SKM-1 (cell line): ENCODE measurements around the gene OR2T2.
"Not testable (repeated sequence)": the region's sequence is repeated elsewhere in the genome, so short reads cannot be mapped to it uniquely, and the experiment has no call there.

Experiments used
- DNase-seq: peaks from one replicate; lab custom pipeline; 2025; ENCODE audit not compliant: unreplicated experiment; lab: John Stamatoyannopoulos, UW

OR2T2 gene, protein sequence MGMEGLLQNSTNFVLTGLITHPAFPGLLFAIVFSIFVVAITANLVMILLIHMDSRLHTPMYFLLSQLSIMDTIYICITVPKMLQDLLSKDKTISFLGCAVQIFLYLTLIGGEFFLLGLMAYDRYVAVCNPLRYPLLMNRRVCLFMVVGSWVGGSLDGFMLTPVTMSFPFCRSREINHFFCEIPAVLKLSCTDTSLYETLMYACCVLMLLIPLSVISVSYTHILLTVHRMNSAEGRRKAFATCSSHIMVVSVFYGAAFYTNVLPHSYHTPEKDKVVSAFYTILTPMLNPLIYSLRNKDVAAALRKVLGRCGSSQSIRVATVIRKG

DNA sequence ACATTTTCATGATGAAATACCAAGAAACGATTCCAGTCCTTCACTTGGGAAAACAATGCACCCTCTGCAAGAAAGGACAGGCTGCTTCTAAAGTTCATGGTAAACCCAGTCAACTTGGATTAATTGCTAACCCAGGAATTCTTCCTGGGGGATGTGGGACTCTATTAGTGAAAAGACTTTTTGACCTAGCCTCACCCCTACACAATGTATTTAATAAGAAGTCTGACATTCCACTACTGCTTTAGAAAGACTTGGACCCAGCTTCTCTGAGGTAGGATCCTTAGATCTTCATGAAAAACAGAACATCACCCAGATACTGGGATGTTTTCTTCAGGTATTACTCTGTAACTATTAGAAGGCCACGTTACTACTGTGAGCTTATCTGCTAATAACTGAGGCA lies at the start of gene OR2T2:
Gene OR2T2 (plus strand): TSS at position 239 of the 400 bp plus-strand sequence. CDS start 7,161 bp downstream, outside the sequence.
- DNase-seq, result not testable (repeated sequence)

DNA sequence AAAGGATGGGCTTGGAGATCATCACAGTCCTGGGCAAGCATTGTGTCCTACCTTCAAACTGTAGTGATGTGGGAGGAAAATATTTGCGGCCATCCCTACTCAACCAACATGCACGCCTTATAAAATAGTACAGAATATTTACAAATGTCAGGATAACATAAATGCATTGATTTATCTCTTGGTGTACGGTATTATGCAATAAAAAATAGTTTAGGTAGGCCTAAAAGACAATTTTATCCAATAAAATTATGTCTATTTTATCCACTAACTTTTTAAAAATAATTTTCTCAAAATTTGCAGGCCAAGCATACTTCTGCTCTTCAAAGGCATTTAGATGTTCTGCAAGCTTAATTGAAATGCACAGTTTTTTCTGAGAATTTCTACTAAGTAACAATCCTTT lies 42.7 kb upstream of the OR2T2 start, which contains the start of gene OR2T1:
Gene OR2T1 (plus strand): TSS at position 301 of the 400 bp plus-strand sequence. CDS start 3,100 bp downstream, outside the sequence.
- DNase-seq, result no peak

DNA sequence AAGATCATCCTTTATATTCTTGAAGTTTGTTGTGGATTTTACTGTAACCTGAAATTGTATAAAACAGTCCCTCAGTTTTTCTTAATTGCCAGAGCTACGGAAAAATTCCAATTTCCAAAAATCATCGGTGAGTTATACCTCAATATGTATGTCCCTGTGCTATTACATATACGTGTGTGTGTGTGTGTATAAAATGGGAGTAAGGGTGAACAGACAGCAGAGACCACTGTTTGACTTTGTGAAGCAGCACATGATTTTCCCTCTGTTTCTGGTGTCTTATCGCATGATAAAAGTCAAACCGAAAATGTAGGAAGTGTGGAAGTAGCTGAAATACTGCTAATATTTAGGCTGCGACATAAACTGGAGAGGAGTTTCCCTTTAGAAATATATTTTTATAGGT lies 41.4 kb upstream of the OR2T2 start:
- DNase-seq, result peak; percentile 58

DNA sequence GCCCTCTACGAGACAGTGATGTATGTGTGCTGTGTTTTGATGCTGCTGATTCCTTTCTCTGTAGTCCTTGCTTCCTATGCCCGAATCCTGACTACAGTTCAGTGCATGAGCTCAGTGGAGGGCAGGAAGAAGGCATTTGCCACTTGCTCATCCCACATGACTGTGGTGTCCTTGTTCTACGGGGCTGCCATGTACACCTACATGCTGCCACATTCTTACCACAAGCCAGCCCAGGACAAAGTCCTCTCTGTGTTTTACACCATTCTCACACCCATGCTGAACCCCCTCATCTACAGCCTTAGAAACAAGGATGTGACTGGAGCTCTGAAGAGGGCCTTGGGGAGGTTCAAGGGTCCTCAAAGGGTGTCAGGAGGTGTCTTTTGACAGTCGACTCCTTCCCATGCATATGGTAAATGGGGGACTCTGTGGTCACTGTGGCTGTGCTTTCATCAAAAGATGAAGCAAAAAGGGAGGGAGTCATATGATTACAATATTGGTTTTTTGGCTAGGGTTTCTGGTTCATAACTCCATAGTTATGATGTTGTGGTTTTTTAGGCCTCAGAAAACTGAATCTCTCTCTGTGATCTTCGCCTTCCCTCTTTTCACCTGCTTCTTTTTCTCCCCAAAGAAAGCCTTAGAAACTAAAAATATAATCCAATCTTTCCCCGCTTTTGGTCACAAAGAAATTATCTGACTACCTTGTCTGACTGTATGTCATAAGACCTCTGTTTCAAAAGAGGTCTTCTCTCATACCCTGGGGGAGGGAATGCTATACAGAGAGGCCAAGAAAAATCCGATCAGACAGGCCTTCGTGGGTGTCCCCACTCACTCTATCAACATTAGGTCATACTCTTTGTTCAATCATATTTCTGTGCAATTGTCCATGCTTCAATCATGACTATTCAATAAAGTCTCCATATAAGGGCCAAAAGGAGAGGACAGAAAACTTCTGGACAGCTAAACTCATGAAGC lies 38.4 kb upstream of the OR2T2 start:
- DNase-seq, result no peak

DNA sequence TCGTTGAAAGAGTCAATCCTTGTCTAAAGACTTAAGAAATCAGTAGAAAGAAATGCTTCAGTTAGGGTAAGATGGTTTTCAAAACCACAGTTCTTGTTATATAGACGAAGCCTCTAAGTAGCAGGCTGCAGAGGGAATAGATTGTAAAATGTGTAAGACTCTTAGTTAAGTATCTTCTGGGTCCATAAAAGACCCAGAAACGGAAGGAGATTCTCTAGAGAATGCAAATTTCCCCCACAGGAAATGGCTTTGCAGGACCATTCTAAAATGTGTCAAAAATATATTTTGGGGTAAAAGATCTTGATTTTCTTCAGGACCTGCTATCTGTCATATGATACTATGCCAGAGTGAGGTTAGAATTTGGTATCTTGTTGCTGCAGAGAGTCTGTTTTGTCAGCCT lies 29.2 kb upstream of the OR2T2 start:
- DNase-seq, result no peak

DNA sequence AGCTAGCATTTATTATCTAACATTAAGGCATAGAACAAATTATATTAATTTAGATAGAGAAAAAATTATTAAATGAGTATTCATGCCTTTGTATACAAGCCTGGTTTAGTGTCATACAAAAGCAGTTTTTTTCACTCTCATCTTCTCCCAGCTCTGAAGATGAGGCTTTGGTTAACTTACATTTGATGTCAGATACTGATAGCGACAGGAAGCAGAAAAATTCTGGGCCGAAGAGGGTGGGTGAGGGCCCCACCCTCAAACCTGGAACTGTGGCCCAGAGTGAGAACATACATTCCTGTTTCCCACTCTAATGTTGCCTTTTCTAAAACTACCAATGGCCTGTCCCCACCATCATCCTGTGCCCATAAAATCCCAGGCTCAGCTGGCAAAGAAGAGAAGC lies 27.6 kb upstream of the OR2T2 start:
- DNase-seq, result no peak

DNA sequence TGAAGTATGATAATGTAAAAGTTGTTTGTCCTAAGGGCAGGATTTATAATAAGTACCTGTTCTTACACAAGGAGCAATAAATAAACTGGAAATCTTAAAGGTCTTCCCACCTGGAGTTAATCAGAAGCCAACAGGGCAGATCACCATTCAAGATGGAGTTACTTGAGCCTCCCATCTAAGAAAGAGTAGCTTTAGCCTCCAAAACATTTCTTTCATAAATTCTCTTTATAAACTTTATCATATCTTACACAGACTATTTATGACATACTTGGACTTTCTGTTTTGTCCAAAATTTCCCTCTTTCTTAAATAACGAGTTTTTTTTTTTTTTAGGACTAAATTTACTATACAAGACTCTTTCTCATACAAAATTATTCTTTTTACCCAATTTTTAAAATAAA lies 24.1 kb upstream of the OR2T2 start:
- no peak for DNase-seq

DNA sequence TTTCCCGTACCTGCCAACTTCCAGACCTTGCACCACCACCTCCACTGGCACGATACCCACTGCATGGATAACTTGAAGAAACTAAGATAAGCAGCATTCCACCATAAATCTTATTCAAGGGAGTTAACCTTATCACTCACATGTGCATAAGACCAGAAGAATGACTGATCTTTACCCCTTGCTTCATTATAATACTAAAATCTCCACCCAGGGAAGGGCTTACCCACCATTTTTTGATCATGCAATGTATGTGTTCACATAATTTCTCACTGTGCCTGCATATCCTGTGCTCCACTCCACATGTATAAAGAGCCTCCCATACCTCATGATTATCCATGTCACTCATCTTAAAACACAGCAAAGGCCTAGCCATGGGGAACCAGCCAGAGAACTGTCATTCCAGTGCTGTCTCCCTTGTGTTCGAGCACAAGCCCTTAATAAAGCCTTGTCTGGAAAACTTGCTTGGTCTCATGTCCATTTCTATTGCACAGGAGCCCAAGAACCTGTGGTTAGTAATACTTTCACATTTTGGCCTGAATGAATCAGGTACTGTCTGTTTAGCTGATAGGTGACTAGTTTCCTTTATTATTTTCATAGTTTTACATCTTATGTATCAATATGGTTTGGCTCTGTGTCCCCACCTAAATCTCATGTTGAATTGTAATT lies 17.8 kb upstream of the OR2T2 start:
- not testable (repeated sequence) for DNase-seq

DNA sequence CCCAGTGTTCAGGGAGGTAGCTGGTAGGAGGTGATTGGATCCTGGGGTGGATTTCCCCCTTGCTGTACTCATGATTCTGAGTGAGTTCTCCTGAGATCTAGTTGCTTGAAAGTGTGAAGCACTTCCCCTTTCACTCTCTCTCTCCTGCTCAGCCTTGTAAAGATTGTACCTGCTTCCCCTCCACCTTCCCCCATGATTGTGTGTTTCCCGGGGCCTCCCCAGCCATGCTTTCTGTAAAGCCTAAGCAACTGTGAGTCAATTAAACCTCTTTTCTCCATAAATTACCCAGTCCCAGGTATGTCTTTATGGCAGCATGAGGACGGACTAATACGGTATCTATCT lies 17.3 kb upstream of the OR2T2 start:
- not testable (repeated sequence) for DNase-seq

DNA sequence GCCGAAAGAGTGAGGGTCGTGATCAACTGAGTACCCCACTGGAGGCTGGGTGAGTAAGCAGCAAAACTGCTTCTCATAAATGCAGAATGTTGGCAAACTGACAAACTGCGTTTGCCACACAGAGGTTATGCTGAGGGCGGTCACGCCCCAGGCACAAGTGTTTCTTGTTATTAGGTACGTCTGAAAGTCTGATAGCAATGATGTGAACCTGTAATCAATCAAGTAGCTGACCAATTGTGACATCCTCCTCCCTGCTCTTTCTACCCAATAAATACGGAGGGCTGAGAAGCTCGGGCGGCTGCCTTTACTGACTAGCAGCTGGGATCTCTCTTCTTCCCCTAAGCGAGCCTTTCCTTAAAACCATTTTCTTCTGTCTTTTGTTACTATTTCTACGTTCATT lies 13.8 kb upstream of the OR2T2 start:
- DNase-seq, result not testable (repeated sequence)

DNA sequence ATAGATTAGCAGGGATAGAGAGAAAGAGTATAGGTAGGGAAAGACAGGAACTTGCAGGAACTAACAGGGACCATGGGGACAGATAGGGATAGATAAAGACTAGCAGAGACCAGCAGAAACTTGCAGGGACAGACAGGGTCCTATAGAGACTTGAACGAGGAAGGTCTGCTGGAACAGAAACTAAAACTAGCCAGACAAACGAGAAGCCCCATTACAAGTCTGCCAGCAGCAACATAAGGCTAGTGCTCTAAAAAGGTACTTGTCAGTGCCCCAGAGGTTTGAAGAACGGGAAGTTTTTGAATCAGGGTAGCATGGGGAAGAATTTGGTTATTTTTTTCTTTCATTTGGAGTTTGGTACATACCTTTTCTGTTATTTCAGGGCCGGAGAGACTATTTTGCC lies 13.2 kb upstream of the OR2T2 start:
- not testable (repeated sequence) for DNase-seq

DNA sequence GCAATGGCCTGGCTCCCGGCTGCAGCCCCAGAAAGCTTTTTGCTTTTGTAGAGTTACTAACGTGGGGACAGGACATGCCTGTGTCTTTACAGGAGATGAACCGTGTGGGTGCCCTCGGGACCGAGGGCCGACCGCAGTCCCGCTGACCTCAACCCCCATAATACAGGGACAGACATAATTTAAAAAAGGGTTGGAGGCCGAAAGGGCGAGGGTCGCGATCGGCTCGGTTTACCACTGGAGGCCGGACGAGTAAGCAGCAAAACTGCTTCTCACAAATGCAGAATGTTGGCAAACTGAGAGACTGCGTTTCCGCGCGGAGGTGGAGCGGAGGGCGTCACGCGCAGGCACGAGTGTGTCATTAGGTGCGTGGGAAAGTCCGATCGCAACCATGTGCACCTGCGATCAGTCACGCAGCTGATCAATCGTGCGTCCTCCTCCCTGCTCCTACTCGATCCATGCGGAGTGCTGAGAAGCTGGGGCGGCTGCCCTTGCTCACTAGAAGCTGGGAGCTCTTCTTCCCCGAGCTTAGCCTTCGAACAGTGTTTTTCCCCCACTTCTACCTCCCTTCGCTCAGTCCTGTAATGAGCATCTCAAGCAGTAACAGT lies 11.5 kb upstream of the OR2T2 start:
- DNase-seq, result not testable (repeated sequence)

DNA sequence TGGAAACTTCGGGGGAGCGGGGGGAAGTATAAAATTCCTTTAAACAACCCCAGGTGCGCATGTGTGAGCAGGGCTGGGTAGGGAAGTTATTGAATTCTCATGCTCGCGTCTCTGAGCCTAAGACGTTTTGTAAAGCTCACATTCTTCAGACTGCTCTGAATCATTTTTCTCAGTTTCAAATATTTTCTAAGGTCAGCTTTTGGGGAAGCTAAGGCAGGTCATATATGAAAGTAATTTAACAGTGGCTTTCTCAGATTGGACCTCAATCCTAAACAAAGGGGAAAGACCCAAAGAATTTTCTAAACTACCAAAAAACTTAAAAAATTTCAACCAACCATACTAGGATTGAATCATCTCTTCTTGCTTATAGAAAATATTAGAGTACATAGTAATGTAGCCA lies 10.5 kb upstream of the OR2T2 start:
- DNase-seq, result not testable (repeated sequence)

DNA sequence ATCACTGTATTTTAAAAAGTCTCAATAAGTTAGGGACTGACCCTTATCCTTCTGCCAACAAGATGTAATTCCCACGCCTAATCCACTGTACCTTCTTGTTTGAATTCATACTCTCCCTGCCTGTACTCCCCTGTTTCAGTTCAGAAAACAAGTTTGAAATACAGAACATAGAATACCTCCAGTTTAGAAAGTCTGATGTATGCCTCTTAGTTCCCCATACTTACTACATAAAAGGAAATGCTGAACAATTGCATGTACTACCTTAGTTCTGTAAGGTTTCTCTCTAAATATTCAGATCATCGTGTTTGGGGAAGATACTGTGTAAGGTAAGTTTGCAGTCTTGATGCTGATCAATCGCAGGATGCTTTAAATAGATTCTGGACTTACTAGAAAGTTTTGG lies 9.1 kb upstream of the OR2T2 start:
- DNase-seq, result not testable (repeated sequence)

DNA sequence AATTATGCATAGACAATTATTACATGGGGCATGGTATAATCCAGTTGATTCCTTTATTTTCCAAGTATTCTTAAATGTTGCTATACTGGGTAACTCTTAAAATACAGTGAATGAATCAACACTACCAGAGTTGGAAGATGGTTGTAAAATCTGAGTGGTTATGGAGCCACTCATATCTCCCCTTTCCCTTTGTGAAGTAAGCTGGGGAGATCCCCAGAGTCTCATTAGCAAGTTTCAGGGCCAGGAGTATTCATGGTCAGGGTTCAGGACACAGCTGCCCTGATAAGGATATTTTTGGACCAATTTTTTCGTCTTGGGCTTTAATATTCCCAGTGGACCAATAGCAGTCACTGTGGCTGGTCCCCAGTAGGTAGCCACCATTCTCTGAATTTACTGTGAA lies 6.8 kb upstream of the OR2T2 start:
- not testable (repeated sequence) for DNase-seq

DNA sequence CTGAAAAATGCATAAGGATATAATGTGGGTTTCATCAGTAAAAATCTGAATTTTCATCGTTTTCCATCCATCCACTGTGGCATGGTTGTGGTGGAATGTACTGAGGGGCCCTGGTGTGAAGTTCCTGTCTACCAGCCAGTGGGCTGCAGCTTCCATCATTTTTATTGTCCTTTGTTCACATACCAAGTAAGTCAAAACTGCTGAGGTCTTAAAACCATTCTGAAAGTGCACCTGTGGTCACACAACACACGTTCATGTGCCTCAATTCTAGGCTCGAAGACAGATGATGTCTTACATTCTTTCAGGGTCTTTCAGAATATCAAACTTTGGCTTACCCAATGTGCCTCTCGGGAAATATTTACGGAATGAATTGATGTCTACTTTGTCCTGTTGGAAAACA lies 6.2 kb upstream of the OR2T2 start:
- DNase-seq, result not testable (repeated sequence)

DNA sequence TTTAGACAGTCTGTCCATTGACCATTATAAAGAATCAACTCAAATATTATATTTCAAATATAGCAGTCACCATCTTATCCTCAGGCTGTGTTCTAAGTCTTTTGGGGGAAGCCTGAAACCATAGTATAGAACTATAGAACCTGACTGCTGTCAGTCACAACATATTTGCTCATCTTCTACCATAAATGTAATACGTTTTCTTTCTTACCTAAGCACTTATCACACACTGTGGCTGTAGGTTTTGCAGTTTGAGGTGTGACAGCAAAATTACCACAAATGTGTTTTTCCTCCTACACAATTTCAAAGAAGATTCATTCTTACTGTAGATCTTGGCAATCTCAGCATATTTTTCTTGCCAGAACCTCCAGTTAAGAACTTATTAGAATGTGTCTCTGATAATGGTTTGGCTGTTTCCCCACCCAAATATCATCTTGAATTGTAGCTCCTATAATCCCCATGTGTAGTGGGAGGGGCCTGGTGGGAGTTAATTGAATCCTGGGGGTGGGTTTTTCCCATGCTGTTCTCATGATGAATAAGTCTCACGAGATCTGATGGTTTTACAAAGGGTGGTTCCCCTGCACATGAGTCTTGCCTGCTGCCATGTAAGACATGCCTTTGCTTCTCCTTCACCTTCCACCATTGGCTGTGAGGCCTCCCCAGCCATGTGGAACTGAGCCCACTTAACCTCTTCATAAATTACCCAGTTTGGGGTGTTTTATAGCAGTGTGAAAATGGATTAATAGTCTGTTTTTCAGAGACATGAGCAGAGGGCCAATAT lies 2.7 kb upstream of the OR2T2 start:
- not testable (repeated sequence) for DNase-seq

DNA sequence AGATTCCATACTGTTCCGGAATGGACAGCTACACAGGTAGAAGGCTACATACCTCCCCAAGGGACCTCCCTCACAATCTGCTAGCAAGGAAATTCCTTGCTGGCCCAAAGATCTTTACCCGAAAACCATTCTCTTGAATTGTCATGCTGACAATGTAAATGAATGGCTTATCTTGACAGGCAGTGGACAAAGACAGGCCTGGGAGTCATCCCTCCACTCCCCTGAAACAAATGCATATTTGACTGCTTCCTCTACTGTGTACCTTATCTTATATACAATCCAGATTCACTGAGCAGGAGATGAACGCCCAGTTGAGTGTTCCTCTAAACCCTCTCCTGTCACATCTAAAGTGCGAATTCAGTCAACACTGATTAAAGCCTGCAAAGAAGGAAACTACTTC lies 834 bp upstream of the OR2T2 start:
- DNase-seq, result not testable (repeated sequence)

DNA sequence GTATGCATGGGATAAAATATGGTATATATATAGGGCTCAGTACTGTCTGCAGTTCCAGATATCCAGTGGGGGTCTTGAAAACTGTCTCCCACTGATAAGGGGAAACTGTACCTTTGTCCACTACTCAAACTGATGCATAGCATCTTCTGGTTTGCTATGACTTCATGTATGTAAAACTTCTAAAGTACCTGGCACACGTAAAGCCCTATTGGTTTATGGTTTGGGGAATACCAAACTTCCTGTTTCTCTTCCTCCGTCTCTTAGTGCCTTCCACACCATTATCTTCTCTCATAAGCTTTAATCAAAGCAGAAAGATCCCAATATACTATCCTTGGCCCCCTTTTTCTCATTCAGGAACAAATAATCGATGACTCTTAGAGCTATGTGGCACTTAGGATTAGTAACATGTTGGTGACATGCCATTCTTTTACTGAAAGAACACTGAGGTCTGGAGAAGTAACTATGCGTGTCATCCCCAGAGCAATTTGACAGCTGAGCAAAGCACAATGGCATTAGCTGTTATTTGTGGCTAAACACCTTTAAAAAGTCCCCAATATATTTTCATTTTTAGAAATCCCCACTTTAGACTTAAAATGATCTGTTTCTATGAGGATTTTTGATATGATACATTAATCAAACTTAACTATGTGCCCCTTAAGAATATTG lies 3.1 kb downstream of the OR2T2 start:
- not testable (repeated sequence) for DNase-seq
